Mononuclear cell (primary cell): ENCODE measurements around the gene MLF2. TPM values are rescaled to one million over a fixed set of nuclear protein-coding genes. Genes with fewer than 3 reads are reported as not detected.

Experiments used
- H3K27me3 ChIP-seq: 2 replicates; pipeline ENCODE4 v1.6.0; 2011; ENCODE audit warnings: low read length, control low read depth; ENCODE audit not compliant: insufficient read depth
- H3K4me1 ChIP-seq: 2 replicates; pipeline ENCODE4 v1.5.1; 2011; ENCODE audit warnings: mild to moderate bottlenecking, low read length, control low read depth; ENCODE audit not compliant: insufficient read depth
- H3K4me3 ChIP-seq: 2 replicates; pipeline ENCODE4 v1.5.1; 2011; ENCODE audit warnings: mild to moderate bottlenecking, low read length, moderate library complexity
- H3K9me3 ChIP-seq: 2 replicates; pipeline ENCODE4 v1.5.1; 2011; ENCODE audit warnings: low read depth, mild to moderate bottlenecking, control low read depth, low read length
- total RNA-seq: library from RNA; depleted of rRNA; stranded (reverse); fragments of >200 nt; gene quantifications from one replicate; pipeline ENCODE4 v1.2.3, GENCODE V29; 2012

The MLF2 gene
- total RNA-seq, 1 donor = 63.2 TPM

DNA sequence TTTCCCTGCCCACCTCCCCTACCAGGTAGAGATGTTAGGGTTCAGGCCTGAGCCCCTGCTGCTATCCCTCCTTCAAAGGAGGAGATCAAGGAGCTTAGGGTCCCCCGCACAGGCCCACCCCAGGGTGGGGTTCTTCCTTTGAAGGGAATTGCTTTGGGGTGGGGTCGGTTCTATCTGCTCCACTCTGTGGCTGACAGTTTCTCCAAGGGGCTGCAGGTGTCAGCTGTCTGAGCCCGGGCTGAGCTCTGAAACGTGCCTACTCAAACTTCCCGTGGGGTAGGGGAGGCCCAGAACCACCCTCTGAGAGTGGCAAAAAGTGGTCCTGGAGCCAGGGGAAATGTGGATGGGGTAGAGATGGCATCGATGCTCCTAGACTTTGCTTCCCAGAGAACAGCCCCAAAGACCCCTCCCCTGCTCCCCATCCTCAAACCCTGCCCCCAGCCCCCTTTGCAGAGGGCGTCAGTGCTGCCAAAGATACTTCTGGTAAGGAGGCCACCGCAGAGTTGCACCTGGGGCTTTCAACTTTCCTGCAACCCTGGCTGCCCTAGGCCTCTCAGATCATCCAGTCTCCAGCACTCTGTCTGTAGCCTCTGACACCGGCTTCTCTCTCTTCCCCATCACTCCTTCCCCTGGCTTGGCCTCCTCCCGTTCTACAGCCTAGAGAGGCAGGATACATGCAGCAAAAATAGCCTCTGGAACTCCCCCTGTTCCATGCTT, 30.1 kb upstream of the MLF2 start:
- H3K27me3 ChIP-seq = no peaks in the 10 kb centered on the region
- H3K4me3 ChIP-seq = no peak overlapping the region
- H3K4me1 ChIP-seq = peaks cover 67% of the 10 kb centered on the region
- no peaks in the 10 kb centered on the region for H3K9me3 ChIP-seq

DNA sequence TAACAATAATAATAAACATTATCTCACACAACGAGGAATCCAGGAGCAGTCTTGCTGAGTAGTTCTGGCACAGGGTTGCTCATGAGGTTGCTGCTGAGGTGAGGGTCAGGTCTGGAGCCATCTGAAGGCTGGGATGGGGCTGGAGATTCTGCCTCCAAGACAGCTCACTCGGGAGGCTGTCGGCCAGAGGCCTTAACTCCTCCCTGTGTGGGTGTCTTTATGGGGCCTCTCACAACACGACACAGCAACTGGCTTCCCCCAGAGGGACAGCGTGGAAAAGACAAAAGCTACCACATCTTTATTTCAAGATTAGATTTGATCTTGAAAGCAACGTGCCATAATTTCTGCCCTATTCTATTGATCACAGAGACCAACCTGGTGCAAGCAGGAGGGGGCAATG, 29.2 kb upstream of the MLF2 start:
- H3K4me3 ChIP-seq = no peak overlapping the region
- H3K4me1 ChIP-seq = peaks cover 63% of the 10 kb centered on the region
- no peaks in the 10 kb centered on the region for H3K9me3 ChIP-seq
- peaks cover 2% of the 10 kb centered on the region for H3K27me3 ChIP-seq

DNA sequence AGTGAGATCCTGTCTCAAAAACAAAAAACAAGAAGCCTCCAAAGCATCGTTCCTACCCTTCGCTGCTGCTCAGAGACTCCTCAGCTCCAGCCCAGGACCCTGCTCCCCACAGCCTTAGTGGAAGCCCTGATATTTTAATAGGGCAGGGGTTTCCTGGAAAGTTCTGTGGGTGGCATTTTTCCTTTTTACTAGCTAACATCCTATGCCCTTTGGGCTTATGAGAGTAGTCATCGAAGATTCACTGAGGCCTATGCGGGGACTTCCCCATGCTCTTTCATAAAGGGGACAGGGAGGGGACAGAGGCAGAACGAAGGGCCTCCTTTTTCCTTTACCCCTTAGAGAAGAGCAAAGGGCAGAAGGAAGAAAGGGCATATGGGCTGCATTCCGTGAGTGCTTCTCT, 27.6 kb upstream of the MLF2 start:
- peaks cover 16% of the 10 kb centered on the region for H3K27me3 ChIP-seq
- H3K4me1 ChIP-seq = peaks cover 47% of the 10 kb centered on the region
- no peak overlapping the region for H3K4me3 ChIP-seq
- no peaks in the 10 kb centered on the region for H3K9me3 ChIP-seq

DNA sequence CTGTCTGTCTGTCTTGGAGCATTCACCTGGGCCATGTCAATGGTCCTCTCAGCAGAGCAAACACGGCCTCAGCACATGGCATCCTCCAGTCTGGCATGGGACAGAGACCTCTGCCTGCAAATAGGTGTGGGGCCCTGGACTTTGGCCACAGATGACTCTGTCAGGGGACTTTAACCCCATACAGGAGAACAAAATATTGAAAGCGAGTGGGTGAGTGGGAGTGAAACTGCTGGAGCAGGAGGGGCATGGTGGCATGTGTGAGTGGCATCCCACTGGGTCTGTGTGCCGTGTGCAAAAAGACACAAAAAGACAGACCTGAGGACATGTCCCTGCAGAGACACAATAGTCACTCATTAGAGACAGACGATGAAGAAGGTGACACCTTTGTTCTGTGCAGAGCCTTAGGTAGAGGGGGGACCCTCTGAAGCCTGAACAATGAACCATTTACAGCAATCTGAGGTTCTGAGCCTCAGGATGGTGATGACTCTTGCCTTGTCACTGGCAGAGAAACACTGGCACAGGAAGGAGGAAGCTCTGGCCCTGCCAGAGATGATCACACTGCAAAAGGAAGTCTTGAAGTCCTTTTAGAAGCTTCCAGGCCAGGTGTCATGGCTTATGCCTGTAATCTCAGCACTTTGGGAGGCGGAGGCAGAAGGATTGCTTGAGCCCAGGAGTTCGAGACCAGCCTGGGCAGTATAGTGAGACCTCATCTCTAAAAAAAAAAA, 26.9 kb upstream of the MLF2 start:
- Histone ChIP-seq H3K4me3 (no peak overlapping the region), H3K9me3 (no peaks in the 10 kb centered on the region), H3K27me3 (peaks cover 23% of the 10 kb centered on the region), H3K4me1 (peaks cover 40% of the 10 kb centered on the region)

DNA sequence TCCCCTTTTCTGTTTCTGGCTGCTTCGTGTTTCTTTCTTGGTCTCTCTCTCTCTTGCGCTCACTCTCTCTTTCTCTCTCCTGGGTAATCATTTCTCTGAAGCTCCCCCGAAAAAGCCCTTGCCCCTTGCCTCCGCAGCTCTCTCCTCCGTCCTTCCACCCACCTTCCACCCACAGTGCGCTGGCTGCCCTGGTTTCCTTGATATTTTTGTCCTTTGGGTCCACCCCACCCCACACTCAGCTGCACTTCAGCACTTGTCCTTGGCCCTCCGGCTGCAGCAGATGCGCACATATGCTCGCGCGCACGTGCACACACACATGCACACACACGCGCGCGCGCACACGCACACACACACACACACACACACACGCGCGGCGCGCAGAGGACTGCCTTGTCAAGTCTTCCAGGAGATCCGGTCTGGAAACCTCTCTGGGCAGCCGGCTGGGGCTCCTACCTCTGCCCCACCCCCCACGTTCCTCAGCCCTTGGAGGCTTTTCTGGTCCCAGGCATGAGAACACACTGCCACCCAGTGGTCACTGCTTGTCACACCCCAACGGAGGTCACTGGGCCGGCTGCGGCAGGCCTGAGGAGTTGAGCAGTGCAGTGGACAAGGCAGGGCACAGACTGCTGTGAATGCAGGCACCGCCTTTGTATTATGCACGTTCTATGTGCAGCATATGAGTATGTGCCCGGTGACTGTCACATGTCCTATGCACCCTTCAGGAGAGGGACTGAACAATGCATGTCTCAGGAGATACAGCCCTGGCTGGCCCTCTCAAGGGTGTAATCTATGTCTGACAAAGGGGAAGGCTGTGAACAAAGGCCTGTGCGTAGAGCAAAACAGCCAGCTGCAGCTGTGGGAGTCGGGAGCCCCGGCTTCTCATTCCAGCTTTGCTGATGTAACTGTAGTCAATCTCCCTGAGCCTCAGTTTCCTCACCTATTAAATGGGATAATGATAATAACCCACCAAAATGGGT, 25.9 kb upstream of the MLF2 start:
- Histone ChIP-seq H3K4me1 (peaks cover 34% of the 10 kb centered on the region), H3K27me3 (peaks cover 31% of the 10 kb centered on the region), H3K4me3 (peak overlapping the region; percentile 10), H3K9me3 (no peaks in the 10 kb centered on the region)

DNA sequence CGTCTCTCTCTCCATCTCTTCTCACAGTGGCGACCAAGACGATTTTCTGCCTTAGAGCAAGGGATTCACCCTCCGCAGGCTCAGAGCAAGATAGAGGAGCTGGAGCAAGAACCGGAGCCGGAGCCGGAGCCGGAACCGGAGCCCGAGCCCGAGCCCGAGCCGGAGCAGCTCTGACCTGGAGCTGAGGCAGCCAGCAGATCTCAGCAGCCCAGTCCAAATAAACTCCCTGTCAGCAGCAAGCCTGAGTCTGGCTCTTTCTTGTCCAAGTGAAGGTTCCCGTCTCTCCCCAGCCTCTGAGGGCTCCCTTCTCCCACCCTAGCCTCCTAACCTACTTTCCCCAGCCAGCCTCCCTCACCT, 25.3 kb upstream of the MLF2 start:
- Histone ChIP-seq H3K27me3 (peaks cover 34% of the 10 kb centered on the region), H3K4me1 (peaks cover 34% of the 10 kb centered on the region), H3K9me3 (no peaks in the 10 kb centered on the region), H3K4me3 (no peak overlapping the region)

DNA sequence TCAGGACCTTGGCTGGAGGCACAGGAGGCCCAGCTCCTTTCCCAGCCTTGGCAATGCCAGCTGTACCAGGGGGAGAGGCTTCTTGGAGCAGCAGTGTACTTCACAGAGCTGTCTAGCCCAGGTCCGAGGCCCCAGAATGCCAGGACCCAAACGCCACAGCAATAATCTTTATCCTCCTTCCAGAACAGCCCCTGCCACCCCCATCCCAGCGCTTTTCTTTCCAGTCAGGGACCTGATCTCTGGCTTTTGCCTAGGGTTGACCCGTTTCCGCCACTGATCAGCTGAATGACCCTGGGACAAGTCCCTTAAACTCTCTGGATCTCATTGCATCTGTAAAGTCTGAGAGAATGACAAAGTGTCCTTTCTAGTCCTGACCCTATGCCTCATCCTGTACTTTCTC, 24.4 kb upstream of the MLF2 start:
- Histone ChIP-seq H3K9me3 (no peaks in the 10 kb centered on the region), H3K4me1 (peaks cover 43% of the 10 kb centered on the region), H3K27me3 (peaks cover 40% of the 10 kb centered on the region), H3K4me3 (no peak overlapping the region)

DNA sequence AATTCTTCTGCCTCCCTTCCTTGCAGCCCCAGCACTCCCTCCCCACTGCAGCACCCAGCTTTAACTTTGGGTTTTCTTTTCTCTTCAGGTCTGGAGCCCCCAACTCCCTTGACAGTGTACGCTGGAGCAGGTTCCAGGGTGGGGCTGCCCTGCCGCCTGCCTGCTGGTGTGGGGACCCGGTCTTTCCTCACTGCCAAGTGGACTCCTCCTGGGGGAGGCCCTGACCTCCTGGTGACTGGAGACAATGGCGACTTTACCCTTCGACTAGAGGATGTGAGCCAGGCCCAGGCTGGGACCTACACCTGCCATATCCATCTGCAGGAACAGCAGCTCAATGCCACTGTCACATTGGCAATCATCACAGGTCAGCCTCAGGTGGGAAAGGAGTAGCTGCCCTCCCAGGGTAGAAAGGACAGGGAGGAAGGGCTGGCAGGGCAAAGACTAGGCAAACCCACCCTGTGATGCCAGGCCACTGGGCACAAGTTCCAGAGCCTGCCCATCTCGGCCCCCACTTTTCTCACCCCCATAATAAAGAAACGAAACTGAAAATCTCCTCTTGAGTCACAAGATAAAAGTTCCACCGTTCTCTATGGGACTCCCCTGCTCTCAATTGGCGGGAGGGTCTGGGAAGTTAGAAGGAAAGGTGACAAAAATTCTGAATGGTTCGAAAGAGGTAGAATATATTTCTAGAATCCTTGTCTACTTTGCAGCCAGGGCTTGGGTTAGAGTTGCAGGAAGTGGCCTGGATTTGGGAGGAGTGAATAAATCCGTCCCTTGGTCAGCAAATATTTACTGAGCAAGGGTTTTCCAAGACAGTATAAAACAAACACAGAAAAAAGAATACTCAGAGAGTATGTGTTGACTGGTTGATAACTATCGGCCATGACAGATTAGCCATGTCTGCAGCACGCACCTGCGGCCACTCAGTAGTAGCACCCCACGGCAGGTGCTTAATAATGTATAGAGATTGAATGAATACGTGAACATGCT, 22.5 kb upstream of the MLF2 start:
- H3K4me1 ChIP-seq = peaks cover 53% of the 10 kb centered on the region
- H3K27me3 ChIP-seq = peaks cover 40% of the 10 kb centered on the region
- H3K9me3 ChIP-seq = no peaks in the 10 kb centered on the region
- H3K4me3 ChIP-seq = no peak overlapping the region

DNA sequence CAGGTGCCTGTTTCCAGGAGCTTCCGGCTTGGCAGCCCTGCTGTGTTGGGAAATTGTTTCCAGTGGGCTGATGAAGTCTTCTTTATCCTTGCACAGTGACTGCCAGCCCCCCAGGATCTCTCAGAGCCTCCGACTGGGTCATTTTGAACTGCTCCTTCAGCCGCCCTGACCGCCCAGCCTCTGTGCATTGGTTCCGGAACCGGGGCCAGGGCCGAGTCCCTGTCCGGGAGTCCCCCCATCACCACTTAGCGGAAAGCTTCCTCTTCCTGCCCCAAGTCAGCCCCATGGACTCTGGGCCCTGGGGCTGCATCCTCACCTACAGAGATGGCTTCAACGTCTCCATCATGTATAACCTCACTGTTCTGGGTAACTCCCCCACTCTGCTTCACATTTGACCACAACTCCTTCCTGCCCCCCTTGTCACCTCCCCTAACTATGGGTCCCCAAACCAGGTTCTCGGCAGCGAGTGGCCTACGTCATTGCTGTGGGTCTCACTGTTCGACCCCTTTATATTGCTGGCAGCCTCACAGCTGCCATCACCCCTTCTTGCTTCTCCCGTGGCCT, 21.6 kb upstream of the MLF2 start:
- no peak overlapping the region for H3K4me3 ChIP-seq
- no peaks in the 10 kb centered on the region for H3K9me3 ChIP-seq
- H3K4me1 ChIP-seq = peaks cover 44% of the 10 kb centered on the region
- peaks cover 41% of the 10 kb centered on the region for H3K27me3 ChIP-seq

DNA sequence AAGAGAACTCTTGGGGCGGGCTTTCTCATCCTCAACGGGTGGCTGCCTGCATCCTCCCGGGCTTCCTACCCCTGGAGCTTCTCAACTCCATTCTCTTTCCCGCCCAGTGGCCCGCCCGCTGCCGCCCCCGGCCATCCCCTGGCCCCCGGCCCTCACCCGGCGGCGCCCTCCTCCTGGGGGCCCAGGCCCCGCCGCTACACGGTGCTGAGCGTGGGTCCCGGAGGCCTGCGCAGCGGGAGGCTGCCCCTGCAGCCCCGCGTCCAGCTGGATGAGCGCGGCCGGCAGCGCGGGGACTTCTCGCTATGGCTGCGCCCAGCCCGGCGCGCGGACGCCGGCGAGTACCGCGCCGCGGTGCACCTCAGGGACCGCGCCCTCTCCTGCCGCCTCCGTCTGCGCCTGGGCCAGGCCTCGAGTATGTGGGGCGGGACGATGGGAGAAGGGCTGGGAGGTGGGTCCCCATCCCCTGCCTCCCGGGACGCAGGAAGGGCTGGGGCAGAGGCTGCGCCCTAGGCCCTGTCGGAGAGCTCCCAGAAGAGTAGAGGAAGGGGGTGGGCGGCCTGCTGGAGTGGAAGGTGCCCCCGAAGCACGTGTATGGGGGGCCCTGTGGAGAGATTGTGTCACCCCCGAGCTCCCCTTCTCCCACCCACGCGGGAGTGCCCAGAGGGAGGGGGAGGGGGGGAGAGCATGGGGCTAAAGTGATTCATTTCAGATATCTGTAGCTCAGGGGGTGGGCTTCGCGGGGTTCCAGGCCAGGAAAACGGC, 20.8 kb upstream of the MLF2 start:
- H3K9me3 ChIP-seq = no peaks in the 10 kb centered on the region
- peaks cover 45% of the 10 kb centered on the region for H3K27me3 ChIP-seq
- H3K4me1 ChIP-seq = peaks cover 40% of the 10 kb centered on the region
- H3K4me3 ChIP-seq = peak overlapping the region; percentile 12

DNA sequence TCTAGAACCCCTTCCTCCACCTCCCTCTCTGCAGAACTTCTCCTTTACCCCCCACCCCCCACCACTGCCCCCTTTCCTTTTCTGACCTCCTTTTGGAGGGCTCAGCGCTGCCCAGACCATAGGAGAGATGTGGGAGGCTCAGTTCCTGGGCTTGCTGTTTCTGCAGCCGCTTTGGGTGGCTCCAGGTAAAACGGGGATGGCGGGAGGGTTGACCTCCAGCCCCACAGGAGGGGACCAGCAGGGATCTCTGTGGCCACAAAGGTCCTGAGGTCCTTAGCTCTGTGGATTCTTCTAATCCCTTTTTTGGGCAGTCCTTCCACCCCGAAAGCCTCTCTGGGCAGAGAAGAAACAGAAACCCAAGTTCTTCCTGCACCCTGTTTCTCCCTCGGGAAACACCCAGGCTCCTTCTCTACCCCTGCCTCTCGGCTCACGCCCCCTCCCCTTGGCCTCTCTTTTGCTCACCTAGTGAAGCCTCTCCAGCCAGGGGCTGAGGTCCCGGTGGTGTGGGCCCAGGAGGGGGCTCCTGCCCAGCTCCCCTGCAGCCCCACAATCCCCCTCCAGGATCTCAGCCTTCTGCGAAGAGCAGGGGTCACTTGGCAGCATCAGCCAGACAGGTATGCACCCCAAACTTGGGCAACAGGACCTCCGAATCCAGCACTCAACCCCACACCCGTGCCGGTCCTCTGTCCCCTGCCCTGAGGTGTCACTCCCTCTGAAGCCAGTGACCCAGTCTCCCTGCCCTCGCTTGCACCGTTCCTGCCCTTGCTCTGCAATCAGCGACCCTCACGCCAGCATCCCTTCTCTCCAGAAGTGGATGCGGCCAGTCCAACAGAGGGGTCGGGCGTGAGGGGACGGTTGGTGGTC, 20.0 kb upstream of the MLF2 start:
- H3K9me3 ChIP-seq = no peaks in the 10 kb centered on the region
- peaks cover 32% of the 10 kb centered on the region for H3K4me1 ChIP-seq
- H3K27me3 ChIP-seq = peaks cover 53% of the 10 kb centered on the region
- H3K4me3 ChIP-seq = peak overlapping the region; percentile 12

DNA sequence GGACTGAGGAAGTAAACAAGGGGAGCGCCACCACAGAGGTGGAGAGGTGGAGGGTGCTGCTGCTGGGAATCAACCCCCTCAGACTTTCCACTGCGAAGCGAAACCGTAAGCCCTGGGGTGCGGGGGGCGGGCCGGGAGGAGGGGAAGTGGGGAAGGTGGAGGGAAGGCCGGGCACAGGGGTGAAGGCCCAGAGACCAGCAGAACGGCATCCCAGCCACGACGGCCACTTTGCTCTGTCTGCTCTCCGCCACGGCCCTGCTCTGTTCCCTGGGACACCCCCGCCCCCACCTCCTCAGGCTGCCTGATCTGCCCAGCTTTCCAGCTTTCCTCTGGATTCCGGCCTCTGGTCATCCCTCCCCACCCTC, 19.4 kb upstream of the MLF2 start, which contains the start of gene LAG3:
Gene LAG3 (plus strand): TSS at position 190 of the 365 bp plus-strand sequence. CDS start 333 bp downstream, outside the sequence.
- Histone ChIP-seq H3K4me1 (peaks cover 35% of the 10 kb centered on the region), H3K9me3 (no peaks in the 10 kb centered on the region), H3K27me3 (peaks cover 57% of the 10 kb centered on the region), H3K4me3 (peak within 1 kb of the TSS; percentile 12)
